HFFc6 (cell line): ENCODE data around the gene GRID1. TPM values are rescaled to one million over a fixed set of nuclear protein-coding genes. Genes with fewer than 3 reads are reported as not detected.

Source experiments
- DNase-seq: peaks from one replicate; pipeline ENCODE4 v3.0.0-alpha.2; 2018
- H3K27ac Mint-ChIP-seq: 2 replicates; pipeline ENCODE4 v1.8.0; 2020; ENCODE audit warnings: mild to moderate bottlenecking, mixed read lengths
- H3K27me3 Mint-ChIP-seq: 2 replicates; pipeline ENCODE4 v1.8.0; 2021; ENCODE audit warnings: mild to moderate bottlenecking, moderate library complexity, mixed read lengths; ENCODE audit not compliant: insufficient read depth
- H3K36me3 Mint-ChIP-seq: 2 replicates; pipeline ENCODE4 v1.8.0; 2021; ENCODE audit warnings: low read depth, mixed read lengths
- H3K4me1 Mint-ChIP-seq: 2 replicates; pipeline ENCODE4 v1.8.0; 2020; ENCODE audit warnings: low read depth, mixed read lengths
- H3K4me3 Mint-ChIP-seq: 2 replicates; pipeline ENCODE4 v1.8.0; 2020; ENCODE audit warnings: mild to moderate bottlenecking, moderate library complexity, mixed read lengths
- H3K9me3 Mint-ChIP-seq: 2 replicates; pipeline ENCODE4 v1.8.0; 2020; ENCODE audit warnings: mild to moderate bottlenecking, mixed read lengths
- total RNA-seq, 6 experiments: library from RNA; stranded (reverse); fragmentation: NEBNext Ultra II Directional; extraction: Animal tissue kit (Norgen Biotek cat#: 25700); gene quantifications; 2 replicates in 1 of 6; 3 replicates in 5 of 6; pipeline ENCODE4 v1.2.3, GENCODE V29; 2021
- TF ChIP-seq, protein P1 (sequence below): fragments of 200-600 bp; sonication (generic); IDR thresholded peaks from 2 replicates; pipeline ENCODE4 v1.5.0; 2021; ENCODE audit warnings: antibody characterized with exemption, mild to moderate bottlenecking

Gene GRID1
- total RNA-seq, 6 experiments from 2014 or later: not detected

DNA sequence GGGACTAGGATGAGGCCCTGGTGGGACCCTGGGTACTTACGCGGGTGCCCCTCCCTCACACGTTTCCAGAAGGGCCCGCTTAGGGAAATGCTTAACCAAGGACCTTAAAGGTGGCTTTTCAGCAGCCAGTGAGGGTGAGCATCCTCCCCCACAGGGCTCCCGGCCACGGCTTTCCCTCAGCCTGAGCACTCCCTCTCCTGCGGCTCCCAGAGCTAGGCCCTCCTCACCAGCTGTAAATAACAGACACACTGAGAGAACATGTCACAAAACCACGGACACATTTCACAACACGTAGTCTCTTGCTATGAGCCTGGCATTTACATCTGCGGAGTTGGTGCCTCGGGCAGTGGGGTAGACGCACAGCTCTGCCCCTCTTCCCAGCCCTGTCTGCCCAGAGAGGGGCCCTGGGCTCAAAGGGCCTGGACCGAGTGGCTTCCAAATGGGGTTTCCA lies 25.2 kb downstream of the GRID1 start:
- Mint-ChIP-seq H3K4me1 (peaks cover 15% of the 10 kb centered on the region), H3K36me3 (no peaks in the 10 kb centered on the region), H3K4me3 (no peak overlapping the region), H3K9me3 (no peaks in the 10 kb centered on the region), H3K27ac (no peak overlapping the region), H3K27me3 (peaks cover 19% of the 10 kb centered on the region)
- peak; percentile 44 for DNase-seq
- TF ChIP-seq, protein P1, sequence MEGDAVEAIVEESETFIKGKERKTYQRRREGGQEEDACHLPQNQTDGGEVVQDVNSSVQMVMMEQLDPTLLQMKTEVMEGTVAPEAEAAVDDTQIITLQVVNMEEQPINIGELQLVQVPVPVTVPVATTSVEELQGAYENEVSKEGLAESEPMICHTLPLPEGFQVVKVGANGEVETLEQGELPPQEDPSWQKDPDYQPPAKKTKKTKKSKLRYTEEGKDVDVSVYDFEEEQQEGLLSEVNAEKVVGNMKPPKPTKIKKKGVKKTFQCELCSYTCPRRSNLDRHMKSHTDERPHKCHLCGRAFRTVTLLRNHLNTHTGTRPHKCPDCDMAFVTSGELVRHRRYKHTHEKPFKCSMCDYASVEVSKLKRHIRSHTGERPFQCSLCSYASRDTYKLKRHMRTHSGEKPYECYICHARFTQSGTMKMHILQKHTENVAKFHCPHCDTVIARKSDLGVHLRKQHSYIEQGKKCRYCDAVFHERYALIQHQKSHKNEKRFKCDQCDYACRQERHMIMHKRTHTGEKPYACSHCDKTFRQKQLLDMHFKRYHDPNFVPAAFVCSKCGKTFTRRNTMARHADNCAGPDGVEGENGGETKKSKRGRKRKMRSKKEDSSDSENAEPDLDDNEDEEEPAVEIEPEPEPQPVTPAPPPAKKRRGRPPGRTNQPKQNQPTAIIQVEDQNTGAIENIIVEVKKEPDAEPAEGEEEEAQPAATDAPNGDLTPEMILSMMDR: no peak

DNA sequence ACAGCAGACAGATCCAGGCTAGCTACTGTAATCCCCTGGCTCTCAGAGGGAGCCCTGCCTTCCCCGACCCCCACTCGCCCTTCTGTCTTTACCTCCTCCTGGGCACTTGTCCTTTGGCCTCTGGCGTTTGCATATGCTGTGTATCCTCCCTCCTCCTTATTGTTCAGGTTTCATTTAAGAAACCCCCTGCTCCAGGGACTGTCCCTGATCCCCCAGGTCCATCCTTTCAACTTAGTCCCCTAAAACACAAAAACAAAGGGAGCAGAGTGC lies 25.7 kb downstream of the GRID1 start:
- TF ChIP-seq, protein P1: no peak
- Mint-ChIP-seq H3K27me3 (peaks cover 19% of the 10 kb centered on the region), H3K27ac (no peak overlapping the region), H3K36me3 (no peaks in the 10 kb centered on the region), H3K9me3 (no peaks in the 10 kb centered on the region), H3K4me1 (peaks cover 11% of the 10 kb centered on the region), H3K4me3 (no peak overlapping the region)
- DNase-seq: no peak

DNA sequence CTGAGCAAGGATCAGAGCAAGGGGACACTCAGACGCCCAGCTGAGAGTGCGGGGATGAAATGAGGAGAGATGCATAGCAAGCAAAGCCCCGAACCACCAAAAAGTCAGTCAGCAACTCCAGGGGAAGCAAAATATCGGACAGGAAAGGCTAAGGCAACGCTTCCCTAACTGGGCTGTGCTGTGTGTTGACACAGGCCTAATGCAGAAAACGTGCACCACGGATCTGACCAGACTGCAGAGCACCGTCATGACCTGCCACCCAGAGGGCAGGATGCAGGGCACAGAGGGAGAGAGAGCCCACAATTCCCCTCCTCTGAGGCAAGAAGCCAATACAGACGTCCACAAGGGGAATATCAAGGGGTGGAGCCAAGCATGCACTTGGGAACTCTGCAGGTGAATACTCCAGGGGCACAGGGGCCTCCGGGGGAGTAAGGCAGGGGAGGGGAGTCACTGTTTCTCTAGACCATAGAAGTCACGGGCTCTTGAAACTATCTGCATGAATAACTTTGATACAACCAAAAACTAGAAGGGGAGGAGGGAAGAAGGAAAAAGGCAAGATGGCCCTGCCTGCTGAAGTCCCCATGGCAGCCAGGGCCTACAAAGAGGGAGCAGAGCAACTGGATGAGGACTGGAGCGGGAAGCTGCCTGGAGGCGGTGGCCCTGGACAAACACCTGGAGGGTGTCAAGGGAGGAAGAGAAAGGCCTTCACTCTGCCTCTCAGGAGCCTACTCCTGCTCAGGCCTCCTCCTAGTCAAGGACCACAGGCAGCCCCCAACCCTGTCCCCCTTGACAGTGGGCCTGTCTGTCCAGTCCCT lies 26.2 kb downstream of the GRID1 start:
- H3K4me1 Mint-ChIP-seq: peaks cover 6% of the 10 kb centered on the region
- peaks cover 24% of the 10 kb centered on the region for H3K27me3 Mint-ChIP-seq
- no peak overlapping the region for H3K4me3 Mint-ChIP-seq
- no peak overlapping the region for H3K27ac Mint-ChIP-seq
- H3K9me3 Mint-ChIP-seq: no peaks in the 10 kb centered on the region
- H3K36me3 Mint-ChIP-seq: no peaks in the 10 kb centered on the region
- no peak for DNase-seq
- TF ChIP-seq, protein P1: no peak

DNA sequence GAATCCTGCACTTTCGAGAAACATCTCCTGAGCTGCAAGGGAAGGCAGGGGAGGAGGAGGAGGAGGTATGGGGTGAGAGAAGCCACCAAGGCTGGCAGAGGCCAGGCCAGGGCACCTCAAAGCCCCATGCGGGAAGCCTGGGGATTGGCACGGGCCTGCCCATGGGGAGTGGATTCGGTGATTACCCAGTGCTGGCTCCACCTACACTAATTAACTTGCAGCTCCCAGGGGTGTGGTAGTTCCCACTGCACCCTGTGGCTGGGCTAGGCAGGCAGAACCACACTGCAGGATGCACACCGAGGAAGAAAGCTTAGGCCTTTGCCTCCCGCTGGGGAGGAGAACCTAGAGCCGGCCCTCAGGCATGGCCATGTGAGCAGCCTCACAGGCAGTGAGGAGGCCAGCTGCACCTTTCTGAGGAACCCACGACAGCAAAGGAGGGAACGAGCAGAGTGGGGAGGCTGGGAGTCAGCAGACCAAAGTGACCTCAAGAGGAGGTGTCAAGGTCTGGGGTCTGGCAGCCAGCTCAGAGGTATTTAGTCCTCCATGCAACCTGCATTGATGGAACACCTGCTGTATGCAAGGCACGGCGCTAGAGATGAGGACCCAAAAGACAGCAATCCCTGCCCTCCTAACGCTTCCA lies 27.2 kb downstream of the GRID1 start:
- Mint-ChIP-seq H3K9me3 (no peaks in the 10 kb centered on the region), H3K27me3 (peaks cover 24% of the 10 kb centered on the region), H3K27ac (no peak overlapping the region), H3K4me1 (no peaks in the 10 kb centered on the region), H3K4me3 (no peak overlapping the region), H3K36me3 (no peaks in the 10 kb centered on the region)
- DNase-seq: no peak
- TF ChIP-seq, protein P1: no peak

DNA sequence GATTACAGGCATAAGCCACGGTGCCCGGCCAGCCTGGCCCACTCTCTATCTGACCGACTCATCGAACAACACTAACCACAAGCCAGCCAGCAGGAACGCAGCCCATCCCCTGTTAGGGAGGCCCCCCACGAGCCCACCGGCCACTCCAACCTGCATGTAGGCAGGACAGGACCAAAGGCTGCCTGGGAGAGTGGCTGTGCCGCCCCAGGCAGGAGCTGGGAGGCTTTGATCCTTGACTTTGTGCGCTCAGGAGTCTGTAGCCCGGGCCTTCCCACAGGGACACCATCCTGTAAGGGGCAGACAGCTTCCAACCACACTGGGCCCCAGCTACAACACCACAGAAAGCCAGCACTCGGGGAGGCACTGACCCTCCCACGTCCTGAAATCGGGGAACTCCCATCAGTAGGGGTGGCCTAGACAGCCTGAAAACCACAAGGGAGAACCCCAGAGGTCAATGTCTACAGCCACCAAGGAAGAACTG lies 29.4 kb downstream of the GRID1 start:
- Mint-ChIP-seq H3K4me1 (no peaks in the 10 kb centered on the region), H3K36me3 (no peaks in the 10 kb centered on the region), H3K27ac (no peak overlapping the region), H3K27me3 (peaks cover 30% of the 10 kb centered on the region), H3K9me3 (no peaks in the 10 kb centered on the region), H3K4me3 (no peak overlapping the region)
- DNase-seq: no peak
- TF ChIP-seq, protein P1: no peak
